Kidney epithelial cell (primary cell): ENCODE results near the gene CASKIN1. TPM values are rescaled to one million over a fixed set of nuclear protein-coding genes. Genes with fewer than 3 reads are reported as not detected.

Experiments used
- DNase-seq: peaks from one replicate; pipeline ENCODE4 v3.0.0-alpha.2; 2010; ENCODE audit warnings: low read depth
- H3K27me3 ChIP-seq: 2 replicates; pipeline ENCODE4 v1.6.0; 2011; ENCODE audit warnings: low read length; ENCODE audit not compliant: control insufficient read depth, insufficient read depth
- H3K36me3 ChIP-seq: 2 replicates; pipeline ENCODE4 v1.5.1; 2011; ENCODE audit warnings: low read length; ENCODE audit not compliant: control insufficient read depth, insufficient read depth
- H3K4me3 ChIP-seq: 2 replicates; pipeline ENCODE4 v1.5.1; 2011; ENCODE audit warnings: low read depth, mild to moderate bottlenecking, control low read depth, low read length
- total RNA-seq: library from RNA; depleted of rRNA; stranded (reverse); fragments of >200 nt; gene quantifications from 2 replicates; pipeline ENCODE4 v1.2.3, GENCODE V29; 2015
- TF ChIP-seq, protein P1 (sequence below): IDR thresholded peaks from 2 replicates; pipeline ENCODE4 v1.5.1; 2011; ENCODE audit warnings: mild to moderate bottlenecking, moderate library complexity, low read length, control low read depth, inconsistent platforms; ENCODE audit not compliant: insufficient read depth, poor library complexity, severe bottlenecking

The CASKIN1 gene
- total RNA-seq, 1 donor from 2014 or later, result 0.08 TPM

- peaks cover 8% of the 10 kb centered on the region for H3K36me3 ChIP-seq
- TF ChIP-seq, protein P1, sequence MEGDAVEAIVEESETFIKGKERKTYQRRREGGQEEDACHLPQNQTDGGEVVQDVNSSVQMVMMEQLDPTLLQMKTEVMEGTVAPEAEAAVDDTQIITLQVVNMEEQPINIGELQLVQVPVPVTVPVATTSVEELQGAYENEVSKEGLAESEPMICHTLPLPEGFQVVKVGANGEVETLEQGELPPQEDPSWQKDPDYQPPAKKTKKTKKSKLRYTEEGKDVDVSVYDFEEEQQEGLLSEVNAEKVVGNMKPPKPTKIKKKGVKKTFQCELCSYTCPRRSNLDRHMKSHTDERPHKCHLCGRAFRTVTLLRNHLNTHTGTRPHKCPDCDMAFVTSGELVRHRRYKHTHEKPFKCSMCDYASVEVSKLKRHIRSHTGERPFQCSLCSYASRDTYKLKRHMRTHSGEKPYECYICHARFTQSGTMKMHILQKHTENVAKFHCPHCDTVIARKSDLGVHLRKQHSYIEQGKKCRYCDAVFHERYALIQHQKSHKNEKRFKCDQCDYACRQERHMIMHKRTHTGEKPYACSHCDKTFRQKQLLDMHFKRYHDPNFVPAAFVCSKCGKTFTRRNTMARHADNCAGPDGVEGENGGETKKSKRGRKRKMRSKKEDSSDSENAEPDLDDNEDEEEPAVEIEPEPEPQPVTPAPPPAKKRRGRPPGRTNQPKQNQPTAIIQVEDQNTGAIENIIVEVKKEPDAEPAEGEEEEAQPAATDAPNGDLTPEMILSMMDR, result no peak
- DNase-seq, result no peak
- H3K4me3 ChIP-seq, result peak overlapping the region; percentile 30
- H3K27me3 ChIP-seq, result no peaks in the 10 kb centered on the region
Measured at GRCh38 chr16:2148714-2149629, 47.4 kb downstream of the CASKIN1 start.

GRCh38 chr16:2147981-2148671, 48.3 kb downstream of the CASKIN1 start, which contains the start of gene RAB26:
Gene RAB26, plus strand, starts transcription at chr16:2148625. Its CDS starts 159 bp downstream, at chr16:2148784.
- Histone ChIP-seq H3K4me3 (peak within 1 kb of the TSS; percentile 30), H3K27me3 (peaks cover 3% of the 10 kb centered on the region), H3K36me3 (peaks cover 4% of the 10 kb centered on the region)
- TF ChIP-seq, protein P1, result no peak
- DNase-seq, result no peak

GRCh38 chr16:2147378-2147777, 49.0 kb downstream of the CASKIN1 start:
- no peak for DNase-seq
- Histone ChIP-seq H3K36me3 (peaks cover 2% of the 10 kb centered on the region), H3K4me3 (no peak overlapping the region), H3K27me3 (peaks cover 3% of the 10 kb centered on the region)
- TF ChIP-seq, protein P1, result no peak

- TF ChIP-seq, protein P1, result no peak
- DNase-seq, result no peak
Measured at GRCh38 chr16:2145843-2146242, 50.6 kb downstream of the CASKIN1 start.

GRCh38 chr16:2143878-2144485, 52.4 kb downstream of the CASKIN1 start:
- DNase-seq, result no peak
- TF ChIP-seq, protein P1, result no peak
- no peaks in the 10 kb centered on the region for H3K36me3 ChIP-seq
- no peak overlapping the region for H3K4me3 ChIP-seq
- H3K27me3 ChIP-seq, result peaks cover 3% of the 10 kb centered on the region

More at GRCh38 chr16:2145843-2146242, 50.6 kb downstream of the CASKIN1 start:
- H3K36me3 ChIP-seq, result no peaks in the 10 kb centered on the region
- peaks cover 3% of the 10 kb centered on the region for H3K27me3 ChIP-seq
- H3K4me3 ChIP-seq, result no peak overlapping the region
